GM21423 (cell line): ENCODE measurements around the gene LZIC.
"Not testable (repeated sequence)": the region's sequence is repeated elsewhere in the genome, so short reads cannot be mapped to it uniquely, and the experiment has no call there.

Experiments used
- ATAC-seq: cut with Tn5 transposase; IDR thresholded peaks from one replicate; pipeline ENCODE4 v1.9.1; 2021; ENCODE audit warnings: mild to moderate bottlenecking, moderate library complexity; ENCODE audit not compliant: unreplicated experiment

The LZIC gene

DNA sequence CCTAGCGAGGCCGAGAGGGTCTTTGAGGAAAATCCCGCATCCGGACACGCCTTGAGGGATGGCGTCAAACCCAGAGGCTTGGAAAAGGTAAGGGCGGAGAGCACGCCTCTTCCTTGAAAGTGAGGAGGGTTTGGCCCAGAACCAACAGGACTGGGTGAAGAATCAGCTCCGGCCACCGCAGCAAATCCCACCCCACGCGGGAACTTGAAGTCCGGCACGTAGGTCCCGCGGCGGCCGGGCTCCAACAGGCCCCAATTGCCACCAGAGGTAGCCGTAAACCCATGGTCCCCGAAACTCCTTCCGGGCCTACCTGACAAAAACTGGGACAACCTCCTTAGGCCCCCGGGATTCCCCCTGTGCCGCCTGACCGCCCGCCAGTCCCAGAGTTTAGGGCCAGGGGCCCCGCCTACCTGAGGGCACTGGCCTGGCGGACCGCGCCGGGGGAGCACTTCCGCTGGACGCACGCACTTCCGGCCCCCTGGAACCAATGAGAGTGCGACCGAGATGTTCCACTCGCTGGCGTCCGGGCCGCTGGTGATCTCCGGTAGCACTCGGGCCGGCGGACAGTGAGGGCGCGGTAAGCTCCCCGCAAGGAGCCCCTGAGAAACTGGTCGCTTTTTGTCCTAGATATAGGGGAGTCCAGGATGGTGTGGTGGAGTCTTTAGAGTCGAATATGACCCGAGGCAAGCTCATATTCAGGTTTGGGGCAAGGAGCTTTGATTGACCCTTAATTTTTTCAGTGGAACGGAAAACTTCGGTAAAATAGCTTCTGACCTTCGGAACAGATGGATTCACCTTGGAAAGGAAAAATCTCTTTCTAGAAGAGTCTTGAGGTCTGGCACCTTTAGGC, at the start of gene LZIC, which contains the start of gene NMNAT1:
LZIC (minus strand) TSS at position 453 of the 850 bp plus-strand sequence. CDS start 6,772 bp downstream, outside the sequence.
NMNAT1 (plus strand) TSS at position 537 of the 850 bp plus-strand sequence. CDS start 28,599 bp downstream, outside the sequence.
- peak; percentile 93 for ATAC-seq

DNA sequence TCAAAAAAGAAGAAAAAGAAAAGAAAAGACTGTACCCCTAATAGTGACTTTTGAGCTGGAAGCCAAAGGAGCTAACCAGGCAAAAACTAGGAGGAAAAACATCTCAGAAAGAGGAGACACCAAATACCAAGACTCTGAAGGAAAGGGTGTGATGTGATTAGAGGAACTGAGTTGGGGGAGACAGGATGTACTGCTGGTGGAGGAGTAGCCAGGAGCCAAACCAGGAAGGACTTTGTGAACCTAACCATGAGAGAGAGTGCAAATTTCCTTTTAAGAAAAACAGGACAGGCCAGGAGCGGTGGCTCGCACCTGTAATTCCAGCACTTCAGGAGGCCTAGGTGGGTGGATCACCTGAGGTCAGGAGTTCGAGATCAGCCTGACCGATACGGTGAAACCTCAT, 49.7 kb upstream of the LZIC start:
- ATAC-seq: no peak

- no peak for ATAC-seq
Measured at GRCh38 chr1:9990944-9991343, 47.8 kb upstream of the LZIC start.

DNA sequence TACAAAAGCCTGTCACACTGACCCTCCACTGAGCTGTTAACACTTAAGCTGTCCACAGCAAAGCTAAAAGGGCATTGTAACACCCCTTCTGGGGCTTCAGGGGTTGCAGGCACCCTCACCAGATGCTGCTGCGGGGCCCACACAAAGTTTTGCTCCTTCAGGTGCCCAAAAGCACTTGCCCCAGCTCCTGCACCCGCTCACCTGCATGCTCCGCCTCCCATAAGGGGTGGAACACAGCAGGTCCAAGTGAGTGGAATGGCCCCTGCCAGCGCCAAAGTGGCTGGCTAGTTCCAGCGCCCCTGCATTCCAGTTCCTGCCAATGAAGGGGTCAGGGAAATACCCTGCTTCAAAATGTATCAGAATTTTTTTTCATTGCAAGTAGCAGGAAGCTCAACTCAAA, 46.6 kb upstream of the LZIC start:
- ATAC-seq: no peak

DNA sequence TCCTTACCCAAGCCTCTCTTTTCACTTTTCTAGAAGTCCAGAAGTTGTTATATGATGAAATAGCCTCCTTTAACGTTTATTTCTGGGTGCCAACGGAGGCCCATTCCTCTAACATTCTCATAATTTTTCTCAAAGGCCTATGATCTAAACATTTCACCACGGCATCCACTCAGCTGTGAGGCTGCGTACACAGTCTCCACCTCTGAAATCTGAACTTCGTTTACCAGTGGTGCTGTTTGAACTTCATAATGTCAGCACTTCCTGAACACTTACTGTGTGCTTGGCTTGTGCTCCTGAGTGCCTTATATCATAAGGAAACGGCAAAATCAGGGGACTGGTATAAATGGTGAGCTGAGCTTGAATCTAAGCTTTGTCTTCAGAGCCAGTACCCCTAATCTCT, 41.8 kb upstream of the LZIC start:
- no peak for ATAC-seq

DNA sequence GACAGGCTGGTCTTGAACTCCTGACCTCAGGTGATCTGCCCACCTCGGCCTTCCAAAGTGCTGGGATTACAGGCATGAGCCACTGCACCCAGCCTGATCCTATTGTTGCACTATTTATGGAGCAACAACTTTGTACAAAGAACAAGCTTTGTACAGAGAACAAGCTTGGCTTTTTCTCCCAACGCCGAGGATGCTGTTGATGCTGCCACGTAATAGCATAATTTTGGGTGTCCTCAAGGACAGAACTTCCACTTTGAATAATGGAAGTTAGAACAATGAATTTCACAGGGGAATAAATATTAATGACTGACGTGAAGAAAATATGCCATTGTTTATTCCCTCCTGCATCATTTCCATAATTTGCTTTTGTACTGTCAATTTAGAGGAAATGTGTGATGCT, 41.1 kb upstream of the LZIC start:
- no peak for ATAC-seq

- ATAC-seq: peak; percentile 68
Measured at GRCh38 chr1:9960706-9961562, 17.7 kb upstream of the LZIC start.

- no peak for ATAC-seq
Measured at GRCh38 chr1:9960011-9960410, 16.8 kb upstream of the LZIC start.

DNA sequence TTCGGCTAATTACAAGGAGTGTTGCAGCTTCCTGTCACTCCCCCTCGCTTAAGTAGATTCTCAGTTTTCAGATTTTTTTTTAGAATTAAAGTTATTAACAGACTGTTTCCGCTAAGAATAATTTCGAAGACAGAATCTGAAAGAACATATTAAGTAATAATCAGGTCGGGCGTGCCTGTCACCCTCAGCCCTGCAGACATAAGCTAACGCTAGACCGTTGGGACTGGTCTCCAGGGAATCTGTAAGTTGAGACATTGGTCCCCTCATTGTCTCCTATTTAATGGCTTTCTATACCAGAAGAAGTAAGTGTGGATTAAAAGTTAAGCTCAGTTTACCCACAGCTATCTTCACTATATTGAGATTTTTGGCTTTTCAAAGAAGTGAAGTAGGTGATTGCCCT, 14.5 kb upstream of the LZIC start:
- ATAC-seq: no peak

DNA sequence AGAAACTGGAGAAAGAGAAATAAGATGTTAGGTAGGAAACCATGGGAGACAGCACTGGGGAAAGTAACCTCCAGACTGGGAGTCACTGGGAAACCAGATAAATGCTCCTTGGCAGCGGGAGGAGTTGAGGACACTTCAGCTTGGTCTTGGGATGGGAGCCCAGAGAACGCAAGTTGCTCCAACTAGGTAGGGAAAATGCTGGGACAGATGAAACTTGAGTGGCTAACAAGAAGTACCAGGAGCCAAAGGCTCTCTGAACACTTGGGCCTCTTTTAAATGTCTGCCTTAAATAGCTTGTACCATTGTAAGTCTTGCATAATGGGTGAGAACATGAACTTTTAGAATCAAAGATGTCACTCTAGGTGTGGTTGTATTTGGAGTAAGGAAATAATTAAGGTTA, 3.1 kb upstream of the LZIC start:
- no peak for ATAC-seq

- peak; percentile 32 for ATAC-seq
Measured at GRCh38 chr1:9942399-9942938, 722 bp downstream of the LZIC start.

- ATAC-seq: no peak
Measured at GRCh38 chr1:9929431-9930385, 13.5 kb downstream of the LZIC start.

GRCh38 chr1:9927259-9927658, 15.9 kb downstream of the LZIC start:
- ATAC-seq: no peak

GRCh38 chr1:9922342-9922741, 20.8 kb downstream of the LZIC start:
- ATAC-seq: no peak

- ATAC-seq: no peak
Measured at GRCh38 chr1:9920606-9921005, 22.6 kb downstream of the LZIC start.

DNA sequence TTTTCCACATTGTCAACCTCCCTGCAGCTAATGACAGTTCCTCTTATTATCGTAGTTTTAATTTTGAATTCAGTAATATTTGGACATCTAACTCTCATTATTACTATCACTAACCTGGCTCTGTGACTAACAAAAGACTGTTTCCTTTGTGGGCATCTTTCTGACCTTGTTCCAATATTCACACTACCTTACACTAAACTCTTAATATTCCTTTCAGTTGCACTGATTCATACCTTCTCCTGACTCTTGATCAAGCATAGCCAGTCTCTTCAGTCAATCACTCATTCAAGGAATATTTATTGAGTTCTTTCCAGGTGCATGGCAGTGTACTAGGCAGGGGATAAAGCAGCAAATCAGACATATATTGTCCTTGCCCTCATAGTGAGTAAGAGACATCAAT, 25.3 kb downstream of the LZIC start:
- no peak for ATAC-seq

GRCh38 chr1:9917495-9917894, 25.7 kb downstream of the LZIC start:
- not testable (repeated sequence) for ATAC-seq

- no peak for ATAC-seq
Measured at GRCh38 chr1:9916452-9916851, 26.7 kb downstream of the LZIC start.

DNA sequence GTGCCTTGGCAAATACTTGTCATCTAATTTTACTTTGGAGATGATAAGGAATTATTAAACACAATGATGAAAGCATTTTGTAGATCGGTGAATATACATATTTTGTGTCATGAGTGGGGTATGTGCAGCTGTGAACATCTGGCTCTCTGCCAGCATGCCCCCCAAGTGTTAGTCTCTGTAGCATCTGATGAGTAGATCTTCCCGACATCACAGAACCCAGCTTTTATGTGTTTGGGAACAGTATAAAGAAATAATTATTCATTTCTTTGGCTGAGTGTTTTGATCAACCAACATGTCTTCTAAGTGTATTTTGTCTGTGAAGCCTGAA, 28.6 kb downstream of the LZIC start:
- ATAC-seq: no peak

- ATAC-seq: no peak
Measured at GRCh38 chr1:9912264-9912936, 30.8 kb downstream of the LZIC start.
